Upper lobe of right lung (tissue), 1 donor: ENCODE measurements around the gene TINCR. TPM values are rescaled to one million over a fixed set of nuclear protein-coding genes. Genes with fewer than 3 reads are reported as not detected.
"Not testable (repeated sequence)": the region's sequence is repeated elsewhere in the genome, so short reads cannot be mapped to it uniquely, and the experiment has no call there.

Experiments
- ATAC-seq: fragments of 200-7000 bp; cut with Tn5 transposase; one replicate; pipeline ENCODE4 v1.9.1; 2020; ENCODE audit warnings: mild to moderate bottlenecking, moderate library complexity
- DNase-seq: peaks from one replicate; pipeline ENCODE4 v3.0.0-alpha.2; 2020
- H3K27ac ChIP-seq: fragments of 200-600 bp; one replicate; pipeline ENCODE4 v1.8.0; 2022
- H3K27me3 ChIP-seq: fragments of 200-600 bp; one replicate; pipeline ENCODE4 v1.8.0; 2022; ENCODE audit warnings: mild to moderate bottlenecking
- H3K36me3 ChIP-seq: fragments of 200-600 bp; one replicate; pipeline ENCODE4 v1.8.0; 2022
- H3K4me1 ChIP-seq: fragments of 200-600 bp; one replicate; pipeline ENCODE4 v1.8.0; 2022
- H3K4me3 ChIP-seq: fragments of 200-600 bp; one replicate; pipeline ENCODE4 v1.8.0; 2022; ENCODE audit warnings: mild to moderate bottlenecking
- H3K9me3 ChIP-seq: fragments of 200-600 bp; one replicate; pipeline ENCODE4 v1.8.0; 2022
- CTCF ChIP-seq: fragments of 200-600 bp; IDR thresholded peaks from one replicate; pipeline ENCODE4 v1.8.0; 2022; ENCODE audit warnings: antibody characterized with exemption
- intact Hi-C: fragments of 100-400 bp; cut with DNase I; formaldehyde crosslinking; loops from one replicate; pipeline ENCODE4 v1.11.0; 2022
- total RNA-seq: library from RNA; stranded (reverse); fragmentation: NEBNext Ultra II Directional; extraction: Animal tissue kit (Norgen Biotek cat#: 25700); gene quantifications from one replicate; pipeline ENCODE4 v1.2.1, GENCODE V29; 2021
- donor health status: DM: no; HTN: yes; CAD: no; lungs with severe emphysema.

TINCR gene
- total RNA-seq, 1 donor from 2014 or later, result 5.6 TPM

- H3K27me3 ChIP-seq, result peaks cover 34% of the 10 kb centered on the region
- H3K4me3 ChIP-seq, result no peak overlapping the region
- peaks cover 5% of the 10 kb centered on the region for H3K4me1 ChIP-seq
- DNase-seq (no peak), ATAC-seq (no peak)
- TF ChIP-seq CTCF, result no peak
- no peak overlapping the region for H3K27ac ChIP-seq
- peaks cover 3% of the 10 kb centered on the region for H3K9me3 ChIP-seq
- intact Hi-C loops, result no loop called here
- no peaks in the 10 kb centered on the region for H3K36me3 ChIP-seq
These were observed 27.5 kb downstream of the TINCR start for GRCh38 chr19:5540208-5540607.

- DNase-seq (no peak), ATAC-seq (no peak)
- peaks cover 14% of the 10 kb centered on the region for H3K9me3 ChIP-seq
- no peaks in the 10 kb centered on the region for H3K36me3 ChIP-seq
- peaks cover 5% of the 10 kb centered on the region for H3K4me1 ChIP-seq
- no peak for TF ChIP-seq CTCF
- peaks cover 34% of the 10 kb centered on the region for H3K27me3 ChIP-seq
- no peak overlapping the region for H3K27ac ChIP-seq
- no peak overlapping the region for H3K4me3 ChIP-seq
- intact Hi-C loops, result no loop called here
These were observed 29.9 kb downstream of the TINCR start for GRCh38 chr19:5537870-5538269.

- H3K4me1 ChIP-seq, H3K27ac ChIP-seq, intact Hi-C loops, ATAC-seq, H3K36me3 ChIP-seq, H3K4me3 ChIP-seq, DNase-seq: not testable (repeated sequence)
- peaks cover 34% of the 10 kb centered on the region for H3K27me3 ChIP-seq
- peaks cover 14% of the 10 kb centered on the region for H3K9me3 ChIP-seq
These were observed 30.7 kb downstream of the TINCR start for GRCh38 chr19:5536982-5537579.

- no peaks in the 10 kb centered on the region for H3K36me3 ChIP-seq
- no peak for TF ChIP-seq CTCF
- no peak overlapping the region for H3K27ac ChIP-seq
- H3K4me1 ChIP-seq, result peaks cover 5% of the 10 kb centered on the region
- peaks cover 14% of the 10 kb centered on the region for H3K9me3 ChIP-seq
- ATAC-seq (peak; percentile 86), DNase-seq (peak; percentile 80)
- H3K4me3 ChIP-seq, result no peak overlapping the region
- peaks cover 34% of the 10 kb centered on the region for H3K27me3 ChIP-seq
- intact Hi-C loops, result no loop called here
These were observed 31.3 kb downstream of the TINCR start for GRCh38 chr19:5536337-5536894.

GRCh38 chr19:5534787-5535586 lies 32.8 kb downstream of the TINCR start:
- Histone ChIP-seq H3K4me3 (no peak overlapping the region), H3K9me3 (peaks cover 14% of the 10 kb centered on the region), H3K27me3 (peaks cover 34% of the 10 kb centered on the region), H3K4me1 (peaks cover 5% of the 10 kb centered on the region), H3K27ac (no peak overlapping the region), H3K36me3 (no peaks in the 10 kb centered on the region)
- peak; percentile 19 for TF ChIP-seq CTCF
- intact Hi-C loops, result no loop called here
- DNase-seq, result no peak
- no peak for ATAC-seq

GRCh38 chr19:5533257-5533656 lies 34.5 kb downstream of the TINCR start:
- Histone ChIP-seq H3K36me3 (no peaks in the 10 kb centered on the region), H3K27me3 (peaks cover 17% of the 10 kb centered on the region), H3K4me3 (no peak overlapping the region), H3K27ac (no peak overlapping the region), H3K4me1 (peaks cover 5% of the 10 kb centered on the region), H3K9me3 (peaks cover 14% of the 10 kb centered on the region)
- TF ChIP-seq CTCF, result no peak
- intact Hi-C loops, result no loop called here
- no peak for DNase-seq
- no peak for ATAC-seq
